HFF-Myc (cell line): ENCODE measurements around the gene STK25.
A peak's percentile ranks its signal among the peaks of the same experiment; 100 is the strongest.

ENCODE experiments used
- DNase-seq: peaks from one replicate; pipeline ENCODE4 v3.0.0-alpha.2; 2011; ENCODE audit warnings: low read depth; ENCODE audit errors: extremely low read depth
- H3K4me3 ChIP-seq: replicated peaks from 2 replicates; pipeline ENCODE4 v1.5.1; 2011; ENCODE audit warnings: low read depth, mild to moderate bottlenecking, control low read depth, low read length
- CTCF ChIP-seq: IDR thresholded peaks from 2 replicates; pipeline ENCODE4 v1.5.1; 2012; ENCODE audit warnings: mild to moderate bottlenecking, low read depth, low read length, control low read depth; ENCODE audit errors: missing control alignments

The STK25 gene

GRCh38 chr2:241545523-241546473 is 37.4 kb upstream of the STK25 start:
- TF ChIP-seq CTCF: no peak

GRCh38 chr2:241545106-241545505 is 36.7 kb upstream of the STK25 start:
- no peak for TF ChIP-seq CTCF
- DNase-seq: no peak
- H3K4me3 ChIP-seq: no peak overlapping the region

More at GRCh38 chr2:241545523-241546473, 37.4 kb upstream of the STK25 start:
- DNase-seq: no peak
- H3K4me3 ChIP-seq: no peak overlapping the region

- no peak for TF ChIP-seq CTCF
- DNase-seq: no peak
- H3K4me3 ChIP-seq: no peak overlapping the region
Observed at GRCh38 chr2:241542278-241542605, 33.9 kb upstream of the STK25 start.

GRCh38 chr2:241541564-241542277 is 33.3 kb upstream of the STK25 start:
- no peak for DNase-seq
- 0 out of 2 replicates have a peak overlapping the region, but pooled peaks have one; percentile 13 for H3K4me3 ChIP-seq
- TF ChIP-seq CTCF: no peak

- TF ChIP-seq CTCF: no peak
- no peak for DNase-seq
- H3K4me3 ChIP-seq: peak overlapping the region; percentile 33
Observed at GRCh38 chr2:241540771-241541561, 32.6 kb upstream of the STK25 start.

GRCh38 chr2:241540401-241540770 is 32.0 kb upstream of the STK25 start:
- TF ChIP-seq CTCF: no peak
- H3K4me3 ChIP-seq: no peak overlapping the region
- no peak for DNase-seq
